ENCODE results near the gene RTP3.

RTP3 gene

DNA sequence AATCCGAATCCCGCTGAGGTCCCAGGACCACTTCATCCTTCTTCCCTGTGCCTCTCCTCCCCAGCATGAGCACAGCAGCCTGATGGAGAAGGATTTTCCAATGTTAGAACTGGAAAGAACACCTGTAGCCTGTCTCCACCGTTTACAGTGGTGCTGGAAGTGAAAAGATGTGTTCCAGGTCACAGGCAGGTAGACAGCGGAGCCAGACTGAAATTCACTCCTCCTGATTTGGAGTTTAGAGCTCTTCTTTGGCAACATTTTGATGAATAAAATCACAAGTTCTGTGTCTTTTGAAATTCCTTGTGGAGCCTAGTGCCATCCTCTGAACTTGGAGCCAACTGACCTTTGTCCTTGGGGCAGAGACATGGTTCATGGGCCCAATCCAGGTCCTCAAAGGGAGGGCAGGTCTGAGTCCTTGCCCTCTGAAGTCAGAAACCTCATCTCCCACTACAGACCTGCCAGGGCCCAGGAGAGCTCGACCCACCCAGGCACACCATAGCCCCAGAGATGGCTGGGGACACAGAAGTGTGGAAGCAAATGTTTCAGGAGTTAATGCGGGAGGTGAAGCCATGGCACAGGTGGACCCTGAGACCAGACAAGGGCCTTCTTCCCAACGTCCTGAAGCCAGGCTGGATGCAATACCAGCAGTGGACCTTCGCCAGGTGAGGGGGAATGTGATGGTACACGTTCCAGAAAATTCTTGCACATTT is at the start of gene RTP3:
Gene RTP3, plus strand, starts transcription at position 421 of the 710 bp plus-strand sequence. Its CDS starts 87 bp downstream, at position 508.
- in situ Hi-C loops (cut with MboI; ENCODE audit: low sequenced_read_pairs) = no loop called here

DNA sequence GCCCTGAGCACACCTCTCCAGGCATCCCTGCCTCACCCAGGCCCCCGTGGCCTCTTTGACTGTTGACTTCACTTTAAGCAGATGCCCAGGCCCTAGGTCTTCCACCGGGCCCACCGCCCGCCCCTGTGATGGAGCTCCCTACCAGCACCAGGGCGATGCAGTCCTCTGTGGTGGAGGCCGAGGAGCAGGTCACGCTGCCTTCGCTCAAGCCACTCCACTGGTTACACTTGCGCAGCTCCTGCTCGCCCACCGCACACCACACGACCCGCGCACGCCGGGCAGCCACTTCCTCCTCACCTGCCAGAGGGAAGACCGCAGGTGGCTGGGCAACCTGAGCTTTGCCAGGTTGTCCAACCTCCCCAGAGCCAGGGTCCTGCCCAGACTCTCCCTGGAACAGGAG is 49.1 kb upstream of the RTP3 start:
- in situ Hi-C loops (cut with MboI; ENCODE audit: low sequenced_read_pairs) = no loop called here

DNA sequence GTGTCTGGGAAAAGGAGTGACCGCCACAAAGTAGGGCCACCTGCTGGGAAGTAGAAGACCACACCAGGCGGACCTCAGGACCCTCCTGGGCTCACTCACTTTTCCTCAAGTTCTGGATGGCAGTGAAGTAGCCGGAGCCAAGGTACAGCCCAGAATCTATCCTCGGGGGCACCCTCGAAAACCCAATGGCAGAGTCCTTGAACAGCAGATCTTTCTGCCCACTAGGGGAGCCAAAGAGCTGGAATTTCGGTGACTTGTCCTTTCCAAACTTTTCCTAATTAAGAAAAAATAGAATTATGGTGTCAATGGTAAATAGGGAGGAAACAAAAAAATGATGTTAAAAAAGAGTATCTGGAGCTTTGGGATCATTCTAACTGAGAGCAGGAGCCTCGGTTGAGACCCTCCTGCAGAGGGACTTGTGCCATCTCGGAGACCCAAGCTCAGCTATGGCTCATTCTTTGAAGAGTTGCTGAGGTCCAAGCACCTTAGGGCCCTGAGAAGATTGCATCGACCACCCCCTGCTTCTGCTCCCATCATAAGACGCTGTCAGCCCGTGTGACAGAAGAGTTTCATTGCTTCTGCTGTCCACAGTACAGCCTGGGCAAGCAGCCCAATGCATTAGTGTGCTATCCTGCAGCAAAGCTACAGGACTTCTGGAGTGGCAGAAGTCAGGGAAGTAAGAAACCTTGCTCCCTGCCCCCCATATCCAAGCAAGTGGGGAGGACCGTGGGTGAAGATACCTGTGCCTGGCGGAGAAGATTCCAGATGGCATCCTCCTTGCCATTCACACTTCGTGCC is 47.8 kb upstream of the RTP3 start:
- in situ Hi-C loops (cut with MboI; ENCODE audit: low sequenced_read_pairs) = no loop called here

DNA sequence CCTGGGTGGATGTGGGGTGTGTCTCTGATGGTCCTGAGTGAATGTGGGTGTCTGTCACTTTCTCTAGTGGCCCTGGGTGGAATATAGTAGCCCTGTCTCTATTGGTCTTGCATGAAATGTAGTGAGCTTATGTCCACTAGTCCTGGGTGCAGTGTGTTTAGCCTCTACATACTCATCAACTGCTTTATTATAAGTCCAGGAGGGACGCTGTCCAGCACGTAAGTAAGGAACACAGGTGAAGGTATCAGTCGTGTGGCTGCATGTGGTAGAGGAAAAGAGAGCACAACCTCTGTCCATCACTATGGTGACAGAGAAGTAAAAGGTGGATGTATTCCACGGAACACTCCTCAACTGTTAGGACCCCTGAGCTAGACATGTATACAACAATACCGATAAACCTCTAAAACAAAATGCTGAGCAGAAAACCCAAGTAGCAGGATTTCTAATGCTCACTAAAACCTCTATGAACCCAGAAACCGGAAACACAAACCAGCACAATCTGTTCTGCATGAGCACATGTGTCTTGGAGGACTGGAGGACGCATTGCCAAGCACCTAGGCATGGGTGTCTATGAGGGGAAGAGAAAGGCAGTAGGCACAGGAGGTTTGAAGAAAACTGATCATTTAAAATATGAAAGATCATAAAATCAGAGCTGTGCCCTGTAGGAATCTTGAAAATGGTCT is 44.1 kb upstream of the RTP3 start:
- in situ Hi-C loops (cut with MboI; ENCODE audit: low sequenced_read_pairs) = no loop called here

DNA sequence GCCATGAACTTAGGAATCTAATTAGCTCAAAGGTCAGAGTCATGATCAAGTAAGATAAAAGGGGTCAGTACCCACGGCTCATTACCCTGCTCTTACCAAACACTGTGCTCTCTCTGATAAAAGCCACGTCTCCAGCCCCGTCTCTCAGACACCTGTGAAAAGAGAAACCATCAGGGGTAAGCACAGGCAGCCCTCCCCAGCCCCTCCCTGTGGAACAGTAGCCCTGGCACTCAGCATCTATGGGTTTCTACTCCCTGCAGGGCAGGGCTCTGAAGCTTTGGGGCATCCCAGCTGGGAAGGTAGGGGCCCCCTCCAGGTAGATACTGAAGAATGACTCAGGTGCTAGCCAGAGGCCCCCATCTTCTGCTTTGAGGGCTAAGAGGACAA is 43.6 kb upstream of the RTP3 start:
- in situ Hi-C loops (cut with MboI; ENCODE audit: low sequenced_read_pairs) = no loop called here

DNA sequence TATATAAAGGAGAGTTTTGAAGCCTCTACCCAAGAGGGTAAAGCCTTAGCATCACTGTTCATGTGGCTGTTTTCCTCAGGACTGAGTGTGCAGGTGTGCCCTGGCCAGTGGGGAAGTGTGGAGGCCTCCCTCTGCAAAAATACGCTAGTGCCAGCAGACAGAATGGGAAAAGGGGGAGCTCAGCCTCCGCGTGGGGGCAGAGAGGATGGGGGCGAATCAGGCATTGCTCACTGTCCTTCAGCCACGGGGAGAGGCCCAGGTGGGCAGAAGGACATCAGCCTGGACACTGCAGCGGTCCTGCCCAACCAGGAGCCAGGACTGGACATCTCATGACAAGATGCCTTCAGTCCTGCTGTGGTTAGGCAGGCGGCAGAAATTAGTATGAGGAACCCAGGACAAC is 43.2 kb upstream of the RTP3 start:
- in situ Hi-C loops (cut with MboI; ENCODE audit: low sequenced_read_pairs) = no loop called here

DNA sequence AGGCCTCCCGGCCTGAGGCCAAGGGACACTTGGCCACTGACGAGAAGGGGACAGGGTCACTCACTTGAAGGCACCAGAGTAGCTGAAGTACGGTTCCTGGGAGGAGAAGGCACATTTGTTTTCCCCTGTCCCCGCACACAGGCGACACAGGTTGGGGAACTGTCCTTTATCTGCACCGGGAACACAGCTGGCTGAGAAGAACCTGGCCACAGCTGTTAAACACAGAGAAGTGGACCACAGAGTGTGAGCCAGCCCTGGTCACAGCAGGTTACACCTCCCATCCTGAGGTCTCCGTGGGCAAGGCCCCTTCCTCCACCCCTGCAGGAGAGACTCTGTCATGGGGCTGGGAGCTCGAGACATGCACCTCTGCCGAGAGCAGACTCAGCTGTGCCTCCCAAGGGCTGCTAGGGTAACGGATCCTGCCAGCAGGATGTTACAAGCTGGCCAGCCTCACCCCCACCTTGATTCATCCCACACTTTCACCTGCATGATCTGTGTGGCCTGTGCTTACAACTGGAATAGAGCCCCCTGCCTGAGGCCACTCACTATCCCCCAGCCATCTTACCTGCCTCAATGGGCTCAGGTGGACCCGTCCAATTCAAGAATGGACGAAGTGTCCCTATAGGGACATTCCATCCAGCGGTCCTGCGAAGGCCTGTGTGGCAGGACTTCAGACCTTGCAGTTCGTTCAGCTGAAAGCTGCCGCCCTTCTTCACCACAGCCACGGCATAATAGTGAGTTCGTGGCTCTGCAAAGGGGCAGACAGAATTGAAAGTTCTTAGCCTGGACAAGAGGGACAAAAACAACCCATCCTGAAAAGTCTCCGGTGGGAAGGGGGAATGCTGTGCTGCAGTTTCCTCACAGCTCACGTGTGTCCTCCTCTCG is 42.3 kb upstream of the RTP3 start:
- in situ Hi-C loops (cut with MboI; ENCODE audit: low sequenced_read_pairs) = no loop called here

DNA sequence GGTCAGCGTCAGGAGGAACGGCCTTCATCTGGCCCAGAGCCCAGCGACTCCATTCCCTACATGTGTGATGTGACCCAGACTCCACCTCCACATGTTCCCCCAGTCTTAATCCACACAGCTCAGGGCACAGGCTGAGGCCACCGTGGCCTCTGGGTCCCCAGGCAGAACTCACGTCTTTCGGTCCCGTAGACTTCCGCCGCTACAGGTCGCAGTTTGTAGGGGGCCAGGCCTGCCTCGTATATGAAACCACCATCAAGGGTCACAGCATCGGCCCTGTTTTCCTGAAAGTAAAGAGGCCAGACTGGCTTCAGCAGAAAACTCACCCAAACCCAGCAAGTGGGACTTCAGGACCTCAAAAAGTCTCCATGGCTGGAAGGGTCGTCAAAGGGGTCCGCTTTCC is 41.7 kb upstream of the RTP3 start:
- in situ Hi-C loops (cut with MboI; ENCODE audit: low sequenced_read_pairs) = no loop called here

DNA sequence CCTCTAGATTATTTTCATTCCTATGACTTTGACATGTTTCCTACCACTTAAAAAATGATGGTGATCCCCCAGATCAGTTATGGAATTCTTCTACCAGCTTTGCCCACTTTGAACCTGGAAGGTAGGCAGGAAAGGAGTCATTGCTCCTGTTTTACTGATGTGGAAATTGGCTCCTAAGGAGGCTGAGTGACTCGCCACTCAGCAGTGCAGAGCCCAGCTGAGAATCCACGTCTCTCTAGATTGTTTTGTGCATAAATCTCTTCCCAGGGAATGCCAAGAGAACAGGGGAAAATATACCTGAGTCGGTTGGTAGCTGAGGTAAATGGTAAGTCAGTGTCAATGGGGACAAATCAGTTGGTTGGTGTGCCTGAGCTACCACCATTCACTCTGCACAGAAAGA is 37.7 kb upstream of the RTP3 start:
- in situ Hi-C loops (cut with MboI; ENCODE audit: low sequenced_read_pairs) = no loop called here

DNA sequence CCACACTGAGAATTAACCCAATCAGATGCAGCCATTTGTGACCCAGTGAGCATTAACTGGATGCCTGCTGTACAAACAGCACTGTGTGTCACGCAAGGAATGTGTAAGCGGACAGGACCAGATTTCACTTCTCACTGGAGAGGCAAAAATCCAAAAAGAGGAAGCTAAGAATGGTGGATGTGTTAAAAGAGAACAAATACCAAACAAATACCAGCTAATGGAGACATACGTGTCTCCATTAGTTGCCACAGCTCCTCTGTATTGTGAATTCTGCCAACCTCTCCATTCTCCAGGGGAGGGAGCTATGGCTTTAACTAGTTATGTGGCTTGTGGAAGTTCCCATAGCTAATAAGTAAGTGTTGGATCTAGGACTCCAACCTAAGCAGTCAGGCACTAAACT is 35.7 kb upstream of the RTP3 start:
- in situ Hi-C loops (cut with MboI; ENCODE audit: low sequenced_read_pairs) = no loop called here

DNA sequence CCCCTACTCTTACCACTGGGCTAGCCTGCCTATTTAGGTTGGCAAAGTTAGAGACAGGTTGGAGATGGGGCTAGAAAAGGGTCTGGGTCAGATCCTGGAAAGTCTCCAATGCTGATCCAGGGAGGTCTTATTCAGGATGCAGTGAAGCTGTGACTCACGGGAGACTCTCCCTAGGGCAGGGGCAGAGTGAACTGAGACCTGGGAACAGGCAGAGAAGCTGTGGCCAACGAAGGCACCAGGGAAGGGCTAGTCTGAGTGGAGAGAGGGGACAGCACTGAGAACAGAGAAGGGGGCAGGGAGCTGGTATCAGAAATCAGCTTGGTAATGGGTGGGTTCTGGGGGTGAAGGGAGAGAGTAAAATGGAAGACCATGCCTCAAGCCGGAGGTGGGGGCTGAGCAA is 35.3 kb upstream of the RTP3 start:
- in situ Hi-C loops (cut with MboI; ENCODE audit: low sequenced_read_pairs) = no loop called here

DNA sequence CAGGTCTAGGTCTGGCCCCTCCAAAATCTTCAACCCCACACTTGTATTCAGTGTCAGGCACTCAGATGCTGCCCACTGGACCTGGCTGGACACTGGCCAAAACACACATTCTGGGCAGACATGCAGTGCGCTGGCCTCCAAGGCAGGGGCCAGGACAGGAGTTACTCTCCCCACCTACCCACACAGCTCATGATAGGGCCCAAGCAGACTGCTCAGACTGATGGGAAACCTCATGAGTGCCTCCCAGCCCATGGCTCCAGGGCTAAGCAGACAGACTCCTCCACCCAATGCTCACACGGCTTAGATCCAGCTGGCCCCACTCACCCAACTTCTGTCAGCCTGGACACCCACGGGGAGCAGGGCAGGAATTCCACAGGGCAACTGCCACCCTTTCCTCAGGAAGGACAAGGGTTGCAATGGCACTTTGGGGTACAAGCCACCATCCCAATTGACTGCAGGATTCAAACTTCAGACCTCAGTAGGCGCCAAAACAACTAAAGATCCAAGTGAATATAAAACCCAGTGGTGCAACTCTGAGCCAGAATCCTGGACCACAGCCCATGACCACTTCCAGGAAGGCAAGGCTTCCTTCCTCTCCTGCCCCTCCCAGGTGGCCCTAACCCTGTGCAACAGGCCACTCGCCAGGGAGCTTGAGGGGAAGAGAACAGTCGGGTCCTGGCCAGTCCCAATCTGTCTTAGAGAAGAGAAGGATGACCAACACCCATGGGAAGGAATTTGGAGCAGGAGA is 34.5 kb upstream of the RTP3 start:
- in situ Hi-C loops (cut with MboI; ENCODE audit: low sequenced_read_pairs) = no loop called here

DNA sequence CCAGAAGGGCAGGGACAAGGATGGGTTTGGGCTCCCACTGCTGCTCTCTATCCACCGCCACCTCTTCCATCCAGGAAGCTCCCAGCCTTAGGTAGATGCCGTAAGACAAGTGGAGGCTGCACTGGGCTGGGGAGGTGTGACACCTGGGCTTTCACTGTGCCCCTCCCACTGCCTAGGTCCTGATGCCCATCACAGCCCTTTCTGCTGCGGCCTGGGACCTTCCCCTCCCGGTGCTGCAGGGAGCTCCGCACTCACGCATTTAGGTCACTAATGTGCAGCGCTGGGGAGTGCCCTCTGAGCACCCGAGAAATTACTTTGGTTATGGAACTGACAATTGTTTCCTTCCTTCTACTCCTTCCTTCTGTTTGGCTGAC is 33.9 kb upstream of the RTP3 start:
- in situ Hi-C loops (cut with MboI; ENCODE audit: low sequenced_read_pairs) = no loop called here

DNA sequence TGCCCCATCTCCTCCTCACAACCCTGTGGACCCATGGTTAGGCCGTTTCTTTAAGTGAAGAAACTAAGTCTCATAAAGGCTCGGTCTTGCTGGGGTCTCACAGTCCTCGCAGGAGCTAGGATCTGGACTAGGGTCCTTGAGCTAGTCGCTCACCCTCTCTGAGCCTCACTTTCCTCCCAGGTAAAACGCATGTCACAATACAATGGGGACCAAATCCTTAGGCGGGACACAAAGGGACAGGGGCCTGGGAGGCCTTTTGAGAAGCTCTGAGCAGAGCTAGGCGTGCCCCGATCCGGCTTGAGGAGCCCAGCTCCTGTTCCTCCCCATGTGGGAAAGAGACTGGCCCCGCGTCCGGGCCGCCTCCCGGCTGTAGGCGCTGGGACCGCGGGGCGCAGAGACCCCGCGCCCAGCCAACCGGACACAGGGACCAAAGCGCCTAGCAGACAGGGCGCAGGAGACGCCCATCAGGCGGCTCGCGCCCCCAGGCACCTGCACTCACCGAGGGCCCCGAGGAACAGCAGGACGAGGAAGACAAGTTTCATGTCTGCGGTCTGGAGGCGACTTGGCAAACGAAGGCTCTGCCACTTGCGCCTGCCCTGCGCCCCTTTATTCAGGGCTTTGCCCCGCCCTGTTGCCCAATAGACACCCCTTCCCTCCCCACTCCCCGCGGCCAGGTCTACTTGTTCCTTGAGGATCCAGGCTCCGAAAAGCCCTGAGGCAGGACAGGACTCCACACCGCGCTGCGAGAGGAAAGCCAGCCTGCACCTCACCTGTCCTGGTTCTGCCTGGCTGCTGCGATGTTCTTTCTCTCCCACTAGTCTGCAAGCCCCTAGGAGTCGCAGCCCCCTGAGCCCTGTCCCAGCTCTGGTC is 33.2 kb upstream of the RTP3 start, which contains the start of gene LTF:
Gene LTF, minus strand, starts transcription at position 580 of the 870 bp plus-strand sequence. Its CDS starts 38 bp downstream, at position 542.
- in situ Hi-C loops (cut with MboI; ENCODE audit: low sequenced_read_pairs) = no loop called here

DNA sequence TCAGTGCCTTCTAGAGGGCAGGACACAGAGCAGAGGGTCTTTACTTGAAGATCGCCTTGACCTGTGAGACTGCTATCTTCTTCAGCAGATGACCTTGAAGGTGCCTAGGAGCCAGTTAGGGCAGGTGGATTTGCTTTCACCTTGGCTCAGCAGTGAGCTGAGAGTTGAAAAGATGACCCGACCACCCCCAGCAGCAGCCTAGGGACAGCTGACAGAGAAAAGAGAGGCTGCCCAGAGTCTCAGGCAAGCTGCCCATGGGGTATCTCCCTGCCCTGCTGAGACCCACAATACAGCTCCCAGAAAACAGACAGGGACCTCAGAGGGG is 32.6 kb upstream of the RTP3 start:
- in situ Hi-C loops (cut with MboI; ENCODE audit: low sequenced_read_pairs) = no loop called here

DNA sequence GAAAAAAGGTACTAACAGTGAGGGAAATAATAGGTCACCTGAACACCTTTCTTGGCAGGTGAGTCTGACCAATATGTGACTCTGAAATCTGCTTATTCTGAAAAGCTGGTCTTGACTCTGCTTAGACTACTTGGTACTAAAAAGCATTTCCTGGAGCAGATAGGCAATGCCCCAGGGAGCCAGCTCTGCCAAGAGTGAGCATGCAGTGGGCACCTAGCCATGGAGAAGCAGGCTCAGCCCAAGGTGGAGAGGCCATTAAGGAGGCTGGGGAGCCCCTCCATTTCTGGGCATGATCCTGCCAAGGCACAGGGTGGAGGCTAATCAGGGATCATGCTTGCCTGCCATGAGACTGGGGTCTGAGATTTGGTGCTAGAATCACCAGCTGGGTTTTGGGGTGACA is 31.5 kb upstream of the RTP3 start:
- in situ Hi-C loops (cut with MboI; ENCODE audit: low sequenced_read_pairs) = no loop called here

DNA sequence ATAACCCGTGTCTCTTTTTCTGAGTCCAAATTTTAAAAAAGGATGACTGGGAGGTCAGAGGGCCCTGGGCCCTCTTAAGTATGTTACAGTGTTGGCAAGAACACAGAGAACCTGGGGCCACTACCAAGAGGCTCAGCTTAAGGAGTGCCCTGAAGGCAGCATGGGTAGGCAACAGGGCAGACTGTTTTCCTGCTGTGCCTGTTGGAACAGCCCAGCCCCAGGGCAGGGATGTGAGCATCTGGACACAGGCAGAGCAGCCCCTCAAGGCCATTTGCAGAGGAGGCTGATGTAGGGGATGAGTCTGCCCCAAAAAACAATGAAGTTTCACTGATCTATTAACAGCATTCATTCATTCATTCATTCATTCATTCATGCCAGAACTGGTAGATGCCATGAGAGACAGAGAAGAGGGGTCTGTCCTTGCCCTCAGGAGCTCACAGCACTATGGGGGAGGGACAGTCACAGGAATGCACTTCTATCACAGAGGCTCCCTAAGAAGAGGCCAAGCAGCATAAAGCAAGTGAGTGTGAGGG is 30.8 kb upstream of the RTP3 start:
- in situ Hi-C loops (cut with MboI; ENCODE audit: low sequenced_read_pairs) = no loop called here

DNA sequence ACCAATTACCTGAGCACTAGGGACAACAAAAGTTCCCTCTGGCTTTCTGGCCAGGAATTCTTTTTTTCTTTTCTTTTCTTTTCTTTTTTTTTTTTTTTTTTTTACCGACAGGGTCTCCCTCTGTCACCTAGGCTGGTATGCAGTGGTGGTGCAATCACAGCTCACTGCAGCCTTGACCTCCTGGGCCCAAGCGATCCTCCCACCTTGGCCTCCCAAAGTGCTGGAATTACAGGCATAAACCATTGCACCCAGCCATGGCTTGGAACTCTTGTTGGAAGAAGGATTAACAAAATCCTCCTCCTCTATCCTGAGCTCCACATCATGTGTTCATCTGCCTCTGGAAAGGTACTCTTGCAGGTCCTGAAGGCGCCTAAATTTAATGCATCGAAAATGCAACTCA is 30.2 kb upstream of the RTP3 start:
- in situ Hi-C loops (cut with MboI; ENCODE audit: low sequenced_read_pairs) = no loop called here
